ENCODE data around the gene PSMA3. TPM values are rescaled to one million over a fixed set of nuclear protein-coding genes. Genes with fewer than 3 reads are reported as not detected.

The PSMA3 gene
- total and polyA plus RNA-seq, 5 experiments from 2014 or later, result 135 to 144 (median 140) TPM

- H3K36me3 Mint-ChIP-seq, result peaks cover 13 to 88% (median 56%) of the 10 kb centered on the region in 3 donors
- peak overlapping the region in 2 of 10 donors; percentile 9 to 72 for H3K27ac Mint-ChIP-seq
- peak overlapping the region in 4 of 10 donors; percentile 18 to 33 (median 19) for H3K4me3 Mint-ChIP-seq
- no peak for DNase-seq
- H3K9me3 Mint-ChIP-seq, result no peaks in the 10 kb centered on the region
- no peaks in the 10 kb centered on the region for H3K27me3 Mint-ChIP-seq
- peaks cover 26 to 82% (median 68%) of the 10 kb centered on the region in 4 donors for H3K4me1 Mint-ChIP-seq
- POLR2A ChIA-PET, result interaction anchor here (0.7 kb wide), 1 partner anchor 47 kb away, joined by 5 read pairs; the partner anchor contains the start of gene PSMA3
- ATAC-seq, result no peak
Measured at GRCh38 chr14:58291646-58292045, 47.0 kb downstream of the PSMA3 start.

- POLR2A ChIA-PET, result interaction anchor here (0.7 kb wide), 1 partner anchor 47 kb away, joined by 5 read pairs; the partner anchor contains the start of gene PSMA3
- H3K27me3 Mint-ChIP-seq, result no peaks in the 10 kb centered on the region
- no peaks in the 10 kb centered on the region for H3K9me3 Mint-ChIP-seq
- H3K4me1 Mint-ChIP-seq, result peaks cover 26 to 87% (median 70%) of the 10 kb centered on the region in 4 donors
- DNase-seq (no peak), ATAC-seq (no peak)
- H3K4me3 Mint-ChIP-seq, result peak overlapping the region in 6 of 10 donors; percentile 35 to 63 (median 46)
- peak overlapping the region in 1 of 10 donors; percentile 56 for H3K27ac Mint-ChIP-seq
- peaks cover 13 to 84% (median 55%) of the 10 kb centered on the region in 3 donors for H3K36me3 Mint-ChIP-seq
Measured at GRCh38 chr14:58292187-58292586, 47.5 kb downstream of the PSMA3 start.

GRCh38 chr14:58294201-58294600 lies 49.6 kb downstream of the PSMA3 start:
- Mint-ChIP-seq H3K36me3 (peaks cover 5 to 64% (median 43%) of the 10 kb centered on the region in 3 donors), H3K4me1 (peaks cover 17 to 68% (median 52%) of the 10 kb centered on the region in 4 donors), H3K4me3 (peak overlapping the region in 7 of 10 donors; percentile 8 to 70 (median 47)), H3K9me3 (no peaks in the 10 kb centered on the region), H3K27ac (peak overlapping the region in 1 of 10 donors; percentile 31), H3K27me3 (no peaks in the 10 kb centered on the region)
- ATAC-seq, result no peak
- POLR2A ChIA-PET, result no interaction called here
- DNase-seq, result no peak

GRCh38 chr14:58296726-58297125 lies 52.1 kb downstream of the PSMA3 start:
- Mint-ChIP-seq H3K27me3 (no peaks in the 10 kb centered on the region), H3K27ac (no peak overlapping the region), H3K36me3 (peaks cover 0 to 48% (median 28%) of the 10 kb centered on the region in 3 donors), H3K9me3 (no peaks in the 10 kb centered on the region), H3K4me1 (peaks cover 15 to 66% (median 49%) of the 10 kb centered on the region in 4 donors), H3K4me3 (no peak overlapping the region)
- DNase-seq (no peak), ATAC-seq (no peak)
- POLR2A ChIA-PET, result interaction anchor here (0.5 to 3.7 kb wide), 6 partner anchors 14 to 1187 kb away, joined by 3 to 46 read pairs (median 6); partner anchors contain the start of genes ACTR10, JKAMP, KIAA0586 and L3HYPDH

- no peaks in the 10 kb centered on the region for H3K9me3 Mint-ChIP-seq
- H3K27ac Mint-ChIP-seq, result no peak overlapping the region
- ATAC-seq, result no peak
- POLR2A ChIA-PET, result interaction anchor here (0.5 to 3.7 kb wide), 17 partner anchors 10 to 1187 kb away, joined by 3 to 51 read pairs (median 5); partner anchors contain the start of genes ACTR10, JKAMP, KIAA0586 and L3HYPDH
- H3K4me3 Mint-ChIP-seq, result no peak overlapping the region
- no peaks in the 10 kb centered on the region for H3K27me3 Mint-ChIP-seq
- DNase-seq, result no peak
- peaks cover 0 to 51% (median 26%) of the 10 kb centered on the region in 3 donors for H3K36me3 Mint-ChIP-seq
- peaks cover 15 to 66% (median 49%) of the 10 kb centered on the region in 4 donors for H3K4me1 Mint-ChIP-seq
Measured at GRCh38 chr14:58297412-58297761, 52.7 kb downstream of the PSMA3 start.

- peak; percentile 83 to 86 for ATAC-seq
- no peak overlapping the region for H3K27ac Mint-ChIP-seq
- peak; percentile 96 to 100 (median 99) for DNase-seq
- no peaks in the 10 kb centered on the region for H3K9me3 Mint-ChIP-seq
- peaks cover 0 to 49% (median 23%) of the 10 kb centered on the region in 3 donors for H3K36me3 Mint-ChIP-seq
- peaks cover 10 to 64% (median 45%) of the 10 kb centered on the region in 4 donors for H3K4me1 Mint-ChIP-seq
- POLR2A ChIA-PET, result interaction anchor here (0.6 to 3.7 kb wide), 38 partner anchors 8 to 1950 kb away, joined by 3 to 51 read pairs (median 5); partner anchors contain the start of genes ACTR10, DAAM1, JKAMP and KIAA0586
- no peaks in the 10 kb centered on the region for H3K27me3 Mint-ChIP-seq
- no peak overlapping the region for H3K4me3 Mint-ChIP-seq
Measured at GRCh38 chr14:58297762-58298476, 53.3 kb downstream of the PSMA3 start.

- Mint-ChIP-seq H3K27me3 (no peaks in the 10 kb centered on the region), H3K27ac (peak within 1 kb of the TSS in 3 of 10 donors; percentile 53 to 96 (median 93)), H3K4me1 (peaks cover 13 to 67% (median 47%) of the 10 kb centered on the region in 4 donors), H3K9me3 (no peaks in the 10 kb centered on the region), H3K4me3 (peak within 1 kb of the TSS in 7 of 10 donors; percentile 92 to 98 (median 96)), H3K36me3 (peaks cover 0 to 48% (median 21%) of the 10 kb centered on the region in 3 donors)
- DNase-seq (peak; percentile 7 to 75 (median 38)), ATAC-seq (peak in 1 of 2 donors; percentile 7)
- POLR2A ChIA-PET, result interaction anchor here (0.6 to 3.7 kb wide), 36 partner anchors 9 to 1950 kb away, joined by 3 to 51 read pairs (median 5); partner anchors contain the start of genes ACTR10, DAAM1, KIAA0586 and PPM1A
Measured at GRCh38 chr14:58298477-58299400, 54.1 kb downstream of the PSMA3 start, which contains the start of gene ARID4A. TSS of gene ARID4A (plus strand) at chr14:58298555. CDS start at chr14:58299855, 1,300 bp downstream.

- peak overlapping the region in 8 of 10 donors; percentile 92 to 98 (median 96) for H3K4me3 Mint-ChIP-seq
- H3K9me3 Mint-ChIP-seq, result no peaks in the 10 kb centered on the region
- H3K27ac Mint-ChIP-seq, result peak overlapping the region; percentile 53 to 96 (median 92)
- peaks cover 12 to 63% (median 39%) of the 10 kb centered on the region in 4 donors for H3K4me1 Mint-ChIP-seq
- POLR2A ChIA-PET, result interaction anchor here (1.6 to 3.7 kb wide), 9 partner anchors 27 to 889 kb away, joined by 3 to 51 read pairs (median 15); partner anchors contain the start of genes DAAM1, KIAA0586, PSMA3 and TIMM9
- no peaks in the 10 kb centered on the region for H3K27me3 Mint-ChIP-seq
- H3K36me3 Mint-ChIP-seq, result peaks cover 0 to 46% (median 13%) of the 10 kb centered on the region in 3 donors
- ATAC-seq (no peak), DNase-seq (peak in 1 of 10 donors; percentile 3)
Measured at GRCh38 chr14:58299401-58300330, 55.0 kb downstream of the PSMA3 start.

- Mint-ChIP-seq H3K27ac (no peak overlapping the region), H3K4me1 (peaks cover 9 to 52% (median 34%) of the 10 kb centered on the region in 4 donors), H3K36me3 (peaks cover 0 to 44% (median 7%) of the 10 kb centered on the region in 3 donors), H3K4me3 (peak overlapping the region in 2 of 10 donors; percentile 9 to 33), H3K27me3 (no peaks in the 10 kb centered on the region), H3K9me3 (no peaks in the 10 kb centered on the region)
- POLR2A ChIA-PET, result no interaction called here
- ATAC-seq (no peak), DNase-seq (no peak)
Measured at GRCh38 chr14:58301416-58301815, 56.8 kb downstream of the PSMA3 start.

- Mint-ChIP-seq H3K9me3 (no peaks in the 10 kb centered on the region), H3K4me3 (no peak overlapping the region), H3K27ac (peak overlapping the region in 3 of 10 donors; percentile 8 to 57 (median 39)), H3K36me3 (peaks cover 5 to 77% (median 13%) of the 10 kb centered on the region in 3 donors), H3K27me3 (no peaks in the 10 kb centered on the region), H3K4me1 (peaks cover 12 to 47% (median 31%) of the 10 kb centered on the region in 4 donors)
- no peak for ATAC-seq
- no peak for DNase-seq
- POLR2A ChIA-PET, result interaction anchor here (0.6 kb wide), 1 partner anchor 11 kb away, joined by 3 read pairs; no protein-coding TSS in a partner anchor
Measured at GRCh38 chr14:58305730-58306129, 61.1 kb downstream of the PSMA3 start.
